AG10803 (cell line): Measurements from ENCODE around the gene MRNIP.

Experiments
- DNase-seq: peaks from one replicate; pipeline ENCODE4 v3.0.0; 2010; ENCODE audit warnings: low read depth
- H3K4me3 ChIP-seq: 2 replicates; pipeline ENCODE4 v1.5.1; 2011; ENCODE audit warnings: mild to moderate bottlenecking, low read length, control low read depth
- CTCF ChIP-seq: conservative IDR thresholded peaks from 2 replicates; pipeline ENCODE4 v1.5.1; 2011; ENCODE audit warnings: mild to moderate bottlenecking, low read length, control low read depth, inconsistent platforms

The MRNIP gene

GRCh38 chr5:179893958-179894895 lies 35.6 kb upstream of the MRNIP start:
- no peak for DNase-seq
- no peak overlapping the region for H3K4me3 ChIP-seq
- no peak for TF ChIP-seq CTCF

DNA sequence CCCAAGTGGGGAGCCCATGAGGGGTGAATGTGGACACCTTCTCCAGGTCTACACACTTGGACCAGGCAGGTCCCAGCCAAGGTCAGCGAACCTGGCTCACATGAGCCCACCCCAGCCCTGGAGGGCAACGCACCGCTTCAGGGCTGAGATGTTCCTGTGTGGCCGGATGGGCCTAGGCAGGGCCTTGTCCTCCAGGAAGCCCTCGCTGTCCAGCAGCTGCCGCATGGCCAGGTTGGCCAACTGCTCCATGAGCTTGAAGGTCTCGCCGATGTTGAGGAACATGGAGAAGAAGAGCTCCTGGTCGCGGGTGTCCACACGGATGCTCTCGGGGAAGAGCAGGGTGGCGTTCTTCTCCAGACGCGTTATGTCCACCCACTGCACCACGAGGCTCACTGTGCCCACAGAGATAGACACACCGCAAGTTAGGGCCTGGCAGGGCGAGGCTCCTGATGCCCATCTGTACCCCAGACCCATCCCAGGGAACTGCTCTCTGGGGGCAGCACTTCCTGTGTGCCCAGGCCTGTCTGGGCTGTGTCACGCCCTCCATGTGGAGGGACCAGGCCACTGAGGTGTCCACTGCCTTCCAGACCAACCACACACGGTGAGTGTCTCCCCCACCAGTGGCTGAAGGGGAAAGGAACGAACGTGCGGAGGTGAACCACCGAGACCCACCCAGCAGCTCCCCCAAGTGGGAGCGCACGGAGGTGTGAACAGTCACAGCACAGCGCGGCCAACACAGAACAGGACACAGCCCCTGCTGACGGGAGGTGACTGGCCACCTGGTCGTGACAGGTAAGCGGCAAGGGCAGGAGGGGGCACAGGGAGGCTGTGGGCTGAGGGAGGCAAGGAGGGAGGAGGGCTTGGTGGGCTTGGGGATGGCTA lies 34.7 kb upstream of the MRNIP start:
- H3K4me3 ChIP-seq = no peak overlapping the region
- TF ChIP-seq CTCF = no peak
- DNase-seq = no peak

DNA sequence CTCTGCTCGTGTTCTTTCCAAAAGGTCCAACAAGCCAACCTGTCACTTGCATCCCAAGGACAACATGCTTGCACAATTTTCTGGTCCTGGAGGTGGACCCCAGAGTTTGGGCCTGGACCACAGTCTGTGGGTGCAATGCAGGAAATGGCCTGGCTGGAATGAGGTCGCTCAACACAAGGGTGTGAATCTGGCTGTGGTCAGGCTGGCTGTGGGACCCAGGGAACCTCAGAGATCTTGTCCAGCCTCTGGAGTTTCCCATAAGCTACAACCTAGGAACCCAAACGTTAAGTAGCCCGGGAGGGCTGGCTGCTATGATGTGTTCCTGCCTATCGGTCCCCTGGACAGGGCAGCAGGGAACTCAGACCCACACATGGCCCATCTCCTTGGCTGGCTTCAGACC lies 33.6 kb upstream of the MRNIP start:
- H3K4me3 ChIP-seq = no peak overlapping the region
- DNase-seq = no peak
- no peak for TF ChIP-seq CTCF

DNA sequence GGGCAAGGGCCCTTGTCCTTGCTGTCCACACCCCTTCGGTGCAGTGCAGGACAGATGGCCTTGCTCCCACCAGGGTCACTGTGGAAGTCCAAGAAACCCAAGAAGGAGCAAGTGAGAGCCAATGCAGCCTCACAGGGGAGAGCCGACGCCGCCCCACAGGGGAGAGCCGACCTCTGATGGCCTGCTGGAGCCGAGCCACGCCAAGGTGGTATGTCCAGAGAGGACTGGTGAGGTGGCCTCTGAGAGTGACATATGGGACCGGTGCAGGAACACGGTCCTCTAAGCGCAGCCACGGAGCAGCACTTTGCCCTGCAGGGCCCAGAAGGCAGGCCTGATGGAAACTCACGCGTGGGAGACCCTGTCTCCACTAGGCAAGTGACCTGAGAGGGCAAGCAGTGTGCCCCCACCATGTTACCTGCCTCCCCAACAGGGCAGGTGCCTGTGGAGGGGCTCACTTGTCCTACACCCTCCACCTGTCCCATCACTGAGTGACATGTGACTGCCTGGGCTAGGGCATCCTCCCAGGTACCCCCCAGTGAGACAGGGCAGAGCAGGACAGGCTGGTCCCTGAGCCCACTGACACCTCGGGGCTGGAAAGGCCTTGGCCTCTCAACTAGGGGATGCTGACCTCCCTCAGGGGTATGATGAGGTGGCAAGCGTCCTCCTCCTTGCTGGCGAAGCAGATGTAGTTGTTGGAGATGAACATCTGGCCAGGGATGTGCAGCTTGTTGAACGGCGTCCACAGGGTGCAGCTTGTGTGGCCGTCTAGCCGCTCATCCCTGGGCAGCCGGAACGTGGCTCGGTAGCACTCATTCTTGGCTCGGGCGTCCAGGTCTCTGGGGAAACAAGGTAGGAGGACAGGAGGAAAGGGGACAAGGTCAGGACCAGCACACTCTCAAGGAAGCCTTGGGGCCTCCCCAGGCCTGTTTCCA lies 32.4 kb upstream of the MRNIP start:
- no peak for TF ChIP-seq CTCF
- DNase-seq = no peak
- no peak overlapping the region for H3K4me3 ChIP-seq

DNA sequence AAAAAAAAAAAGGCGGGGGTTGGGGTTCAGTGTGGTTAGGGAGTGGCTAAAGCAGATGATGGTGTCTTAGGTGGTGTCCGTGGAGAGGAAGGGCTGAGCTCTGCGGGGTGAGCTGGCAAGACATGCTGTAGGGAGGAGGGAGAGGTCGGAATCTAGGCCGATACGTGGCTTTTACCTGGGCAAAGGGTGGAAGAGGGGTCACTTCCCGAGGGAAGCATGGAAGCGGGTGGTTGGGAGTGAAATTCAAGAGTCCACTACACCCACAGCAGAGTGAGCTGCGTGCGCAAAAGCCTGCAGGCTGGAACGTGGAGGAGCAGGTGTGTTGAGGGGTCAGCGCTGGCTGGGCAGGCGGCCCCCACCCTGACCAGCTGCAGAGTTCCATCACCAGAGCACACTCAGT lies 31.3 kb upstream of the MRNIP start:
- no peak for TF ChIP-seq CTCF

GRCh38 chr5:179887802-179888201 lies 29.2 kb upstream of the MRNIP start:
- no peak overlapping the region for H3K4me3 ChIP-seq

More for the DNA sequence above, 31.3 kb upstream of the MRNIP start:
- H3K4me3 ChIP-seq = no peak overlapping the region
- DNase-seq = no peak

More at GRCh38 chr5:179887802-179888201, 29.2 kb upstream of the MRNIP start:
- TF ChIP-seq CTCF = no peak
- DNase-seq = no peak
